ENCODE data around the gene CPSF4L. TPM values are rescaled to one million over a fixed set of nuclear protein-coding genes. Genes with fewer than 3 reads are reported as not detected.

CPSF4L gene
- total and polyA plus RNA-seq, 2 of the 13 experiments (the other 11 are each of a cell fraction or from before 2014, with no cell fraction given) = 0.73 to 1.6 TPM

- TF ChIP-seq ZSCAN5A (CRISPR knock-in tag; IDR thresholded peaks at IDR 0.05; ENCODE audit: borderline replicate concordance) = 0 out of 2 replicates have a peak, but pooled peaks have one; percentile 3
- TF ChIP-seq ZNF850 (CRISPR knock-in tag; conservative IDR thresholded peaks at IDR 0.05) = no peak
- 0 out of 2 replicates have a peak, but pooled peaks have one; percentile 32 for TF ChIP-seq MXD1 (CRISPR knock-in tag; IDR thresholded peaks at IDR 0.05)
- no peak for TF ChIP-seq AKAP8 (CRISPR knock-in tag; IDR thresholded peaks at IDR 0.05)
- no peak for TF ChIP-seq GPBP1L1 (CRISPR knock-in tag; IDR thresholded peaks at IDR 0.05)
- no peak for TF ChIP-seq ZNF782 (CRISPR knock-in tag; IDR thresholded peaks at IDR 0.05; ENCODE audit: borderline replicate concordance)
- no peak for TF ChIP-seq FUBP1 (CRISPR knock-in tag; IDR thresholded peaks at IDR 0.05; ENCODE audit: borderline replicate concordance)
- TF ChIP-seq ZNF275 (CRISPR knock-in tag; IDR thresholded peaks at IDR 0.05; ENCODE audit: borderline replicate concordance) = no peak
- no peak for TF ChIP-seq CBFB (CRISPR knock-in tag; IDR thresholded peaks at IDR 0.05)
- no peak for TF ChIP-seq ZSCAN20 (CRISPR knock-in tag; IDR thresholded peaks at IDR 0.05; ENCODE audit: borderline replicate concordance)
- no peak for TF ChIP-seq ZNF460 (CRISPR knock-in tag; IDR thresholded peaks at IDR 0.05; ENCODE audit: borderline replicate concordance)
- no peak for TF ChIP-seq ZNF451 (CRISPR knock-in tag; IDR thresholded peaks at IDR 0.05)
- TF ChIP-seq MAF1 (CRISPR knock-in tag; IDR thresholded peaks at IDR 0.05; ENCODE audit: borderline replicate concordance) = no peak
- TF ChIP-seq RFX1 (IDR thresholded peaks at IDR 0.05) = no peak
- TF ChIP-seq ZNF800 (CRISPR knock-in tag; IDR thresholded peaks at IDR 0.05) = 0 out of 2 replicates have a peak, but pooled peaks have one; percentile 7
- TF ChIP-seq HOXA7 (CRISPR knock-in tag; IDR thresholded peaks at IDR 0.05) = no peak
- no peak for TF ChIP-seq NFKBIZ (CRISPR knock-in tag; IDR thresholded peaks at IDR 0.05)
- TF ChIP-seq SRSF4 (IDR thresholded peaks at IDR 0.05; ENCODE audit: low read depth, low read length, poor library complexity, severe bottlenecking) = no peak
- no peak for TF ChIP-seq FOXA1 (IDR thresholded peaks at IDR 0.05)
- no peak for TF ChIP-seq FOXA1 (CRISPR knock-in tag; IDR thresholded peaks at IDR 0.05)
Observed at GRCh38 chr17:73278465-73279453, 17.1 kb upstream of the CPSF4L start (continued).

Measured in HepG2 (cell line).